Measurements from ENCODE around the gene ANKEF1.
"Not testable (repeated sequence)": the region's sequence is repeated elsewhere in the genome, so short reads cannot be mapped to it uniquely, and the experiment has no call there.

Gene ANKEF1

DNA sequence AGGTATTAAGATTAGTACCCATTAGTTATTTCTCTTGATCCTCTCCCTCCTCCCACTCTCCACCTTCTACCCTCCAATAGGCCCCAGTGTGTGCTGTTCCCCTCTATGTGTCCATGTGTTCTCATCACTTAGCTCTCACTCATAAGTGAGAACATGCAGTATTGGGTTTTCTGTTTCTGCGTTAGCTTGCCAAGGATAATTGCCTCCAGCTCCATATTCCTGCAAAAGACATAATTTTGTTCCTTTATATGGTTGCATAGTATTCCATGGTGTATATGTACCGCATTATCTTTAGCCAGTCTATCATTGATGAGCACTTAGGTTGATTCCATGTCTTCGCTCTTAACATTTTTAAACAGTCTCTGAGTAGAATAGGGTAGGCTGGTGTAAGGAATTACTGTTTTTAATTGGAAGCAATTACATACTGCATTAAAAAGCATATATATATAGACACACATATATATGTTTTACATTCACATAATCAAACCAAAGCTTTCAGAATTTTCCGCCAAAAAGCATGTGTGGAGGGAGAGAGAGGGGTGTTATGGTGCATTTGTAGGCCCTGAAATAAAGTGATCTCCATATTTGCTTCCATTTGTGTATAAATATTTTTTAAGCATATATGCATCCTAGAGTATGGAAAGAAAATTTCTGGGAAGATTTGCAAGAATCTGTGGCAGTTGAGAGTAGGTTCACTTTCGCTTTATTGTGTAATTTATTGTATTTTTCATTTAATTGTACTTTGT, 709 bp upstream of the ANKEF1 start:
- no peak for DNase-seq

DNA sequence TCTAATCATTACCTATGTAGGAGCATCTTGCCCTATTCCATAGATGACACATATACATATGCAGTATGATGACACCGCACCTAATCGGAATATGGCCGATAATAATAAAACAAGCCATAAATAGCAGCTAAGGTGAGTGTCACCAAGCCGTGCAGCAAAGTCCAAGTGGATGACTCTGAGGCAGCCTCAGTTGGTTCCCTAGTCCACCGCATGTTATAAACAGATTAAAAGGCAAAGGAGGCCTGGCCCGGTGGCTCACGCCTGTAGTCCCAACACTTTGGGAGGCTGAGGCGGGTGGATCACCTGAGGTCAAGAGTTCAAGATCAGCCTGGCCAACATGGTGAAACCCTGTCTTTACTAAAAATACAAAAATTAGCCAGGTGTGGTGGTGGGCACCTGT, 1.5 kb downstream of the ANKEF1 start:
- DNase-seq = not testable (repeated sequence)

DNA sequence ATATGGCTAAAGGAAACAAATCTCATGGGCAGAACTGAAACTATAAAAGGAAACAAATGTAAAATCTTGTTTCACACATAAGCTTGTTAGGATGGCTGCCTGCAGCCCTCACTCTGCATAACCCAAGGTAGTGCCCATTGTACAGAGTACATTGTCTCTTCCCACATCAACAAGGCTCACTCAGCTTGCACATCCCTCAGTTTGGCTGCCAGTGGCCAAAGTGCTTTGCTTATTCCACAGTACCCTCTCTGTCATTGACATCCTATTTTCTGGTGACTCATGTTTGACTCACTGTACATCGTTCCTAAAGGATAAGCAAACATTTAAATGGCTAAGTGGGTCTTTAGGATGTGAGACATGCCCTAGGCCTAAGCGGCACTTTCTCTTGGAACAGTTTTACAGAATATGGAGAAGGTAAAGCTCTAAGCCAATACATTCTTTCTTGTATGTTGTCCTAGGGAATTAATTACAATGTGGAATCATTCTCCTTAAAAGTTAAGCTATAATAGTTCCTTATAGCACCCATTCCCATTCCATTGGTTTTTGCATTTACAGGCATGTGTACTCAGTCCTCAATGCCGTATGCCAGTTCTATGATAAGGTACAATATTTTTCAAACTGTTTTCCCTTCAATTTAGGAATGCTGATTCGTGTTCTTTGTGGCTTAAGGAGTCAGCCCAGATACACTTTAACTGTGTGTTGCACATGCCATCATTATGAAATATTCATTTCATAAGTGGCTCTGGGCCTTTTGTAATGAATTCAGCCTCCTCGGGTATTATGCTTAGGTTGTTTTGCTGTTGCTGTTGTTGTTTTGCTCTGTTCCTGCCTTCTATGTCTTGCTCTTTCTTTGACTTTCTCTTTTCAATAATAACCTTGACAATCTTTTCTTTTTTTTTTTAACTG, 5.5 kb downstream of the ANKEF1 start:
- DNase-seq = peak; percentile 21

DNA sequence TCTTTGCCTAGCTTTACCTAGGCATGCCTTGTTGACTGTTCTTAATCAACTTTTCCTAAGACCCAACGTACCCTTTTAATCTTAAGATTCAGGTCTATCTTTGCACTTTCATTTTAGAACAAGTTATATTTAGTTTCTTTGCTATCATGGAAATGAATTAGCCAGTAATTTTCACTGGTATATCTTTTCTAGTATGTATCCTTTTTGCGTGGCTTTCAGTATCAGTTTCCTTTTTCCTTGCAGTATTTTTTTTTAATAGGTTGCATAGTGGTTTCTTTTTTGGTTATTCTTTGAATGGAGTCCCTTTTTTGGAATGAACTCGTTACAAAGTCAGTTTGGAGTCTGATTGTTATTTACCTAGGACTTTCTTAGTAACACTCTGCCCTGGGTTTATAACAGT, 7.3 kb downstream of the ANKEF1 start:
- DNase-seq = no peak

DNA sequence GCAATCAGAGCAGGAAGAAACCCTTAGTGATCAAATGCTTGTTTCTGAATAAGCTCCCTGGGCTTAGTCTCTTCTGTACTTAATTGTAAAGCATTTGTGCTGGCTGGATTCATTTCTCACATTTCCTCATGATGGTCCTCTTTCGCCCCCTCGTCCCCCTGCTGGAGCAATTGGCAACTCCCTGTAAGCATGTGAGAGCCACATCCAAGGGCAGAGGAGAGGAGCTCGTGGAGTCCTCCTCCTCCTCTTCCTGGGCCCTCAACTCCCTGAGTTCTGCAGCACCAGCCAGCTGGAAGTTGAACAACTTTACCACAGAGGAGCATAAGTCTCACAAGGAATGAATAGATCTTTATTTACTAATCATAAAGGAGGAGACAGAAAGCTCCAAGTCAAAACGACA, 12.6 kb downstream of the ANKEF1 start:
- DNase-seq = peak; percentile 19

DNA sequence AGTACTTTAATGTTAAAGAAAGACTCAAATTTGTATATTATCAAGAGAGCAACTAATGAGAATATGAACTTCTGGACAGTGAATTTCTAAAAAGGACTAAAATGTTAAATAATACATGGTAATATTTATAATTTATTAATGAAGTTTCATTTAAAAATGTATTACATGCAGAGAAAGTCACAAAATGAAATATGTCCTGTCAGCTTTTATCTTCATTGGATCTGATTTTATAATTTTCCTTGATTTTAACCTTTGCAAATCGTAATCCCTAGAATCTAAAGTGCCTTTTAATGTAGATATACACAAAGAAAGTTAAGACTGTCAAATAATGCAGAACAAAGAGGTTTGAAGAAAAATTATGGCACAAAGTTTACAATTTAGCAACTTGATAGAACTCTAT, 16.4 kb downstream of the ANKEF1 start:
- no peak for DNase-seq

DNA sequence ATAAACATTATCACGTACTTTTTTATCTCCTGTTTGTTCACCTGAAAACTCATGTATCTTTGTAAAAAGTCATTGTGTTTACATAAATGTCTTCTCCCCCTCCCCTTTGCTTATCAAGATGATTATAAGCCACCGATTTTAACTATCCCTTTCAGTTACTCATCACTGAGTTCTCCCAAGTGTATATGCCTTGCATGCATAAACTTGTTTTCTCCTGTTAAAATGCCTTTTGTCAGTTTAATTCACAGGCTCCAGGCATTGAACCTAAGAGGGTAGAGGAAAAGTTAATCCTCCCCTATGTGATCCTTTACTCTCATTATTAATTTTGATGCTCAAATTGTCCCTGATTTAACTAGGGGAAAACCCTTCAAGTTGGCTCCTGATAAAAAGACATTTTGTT, 24.2 kb downstream of the ANKEF1 start:
- no peak for DNase-seq

DNA sequence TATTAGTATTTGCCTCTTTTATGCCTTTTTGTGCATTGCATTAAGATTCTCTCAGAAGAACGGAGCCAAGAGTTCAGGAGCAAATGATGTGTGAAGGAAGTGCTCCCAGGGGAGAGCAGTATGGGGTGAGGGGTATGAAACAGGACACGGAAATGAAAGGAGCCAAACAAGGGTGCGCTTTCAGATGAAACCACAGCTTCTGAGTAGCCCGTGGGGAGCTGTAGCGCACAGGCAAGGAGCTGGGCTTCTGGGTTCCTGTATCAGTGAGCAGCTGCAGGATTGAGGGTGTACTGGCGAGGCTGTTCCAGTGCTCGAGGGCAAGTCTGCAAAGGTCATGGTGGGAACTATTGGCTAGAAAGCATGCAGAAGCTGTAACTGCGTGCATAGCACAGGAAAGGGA, 25.4 kb downstream of the ANKEF1 start:
- no peak for DNase-seq

DNA sequence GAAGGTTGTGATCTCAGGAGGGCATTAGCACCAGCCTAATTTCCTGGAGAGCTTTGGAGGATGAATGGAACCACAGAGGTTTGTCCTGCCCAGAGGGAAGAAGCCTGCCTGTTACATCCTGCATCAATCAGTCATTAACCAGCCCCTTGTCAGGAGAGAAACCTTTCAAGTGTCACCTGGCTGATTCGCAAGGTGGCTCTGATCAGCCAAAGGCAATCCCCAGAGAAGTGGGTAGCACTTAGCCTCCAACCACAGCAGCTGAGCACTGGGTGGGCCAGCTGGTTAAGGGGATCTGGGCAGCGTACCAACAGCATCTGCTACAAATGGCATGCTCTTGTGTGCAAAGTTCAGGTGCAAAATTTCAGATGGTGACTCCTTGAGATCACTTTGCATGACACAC, 26.9 kb downstream of the ANKEF1 start:
- no peak for DNase-seq

DNA sequence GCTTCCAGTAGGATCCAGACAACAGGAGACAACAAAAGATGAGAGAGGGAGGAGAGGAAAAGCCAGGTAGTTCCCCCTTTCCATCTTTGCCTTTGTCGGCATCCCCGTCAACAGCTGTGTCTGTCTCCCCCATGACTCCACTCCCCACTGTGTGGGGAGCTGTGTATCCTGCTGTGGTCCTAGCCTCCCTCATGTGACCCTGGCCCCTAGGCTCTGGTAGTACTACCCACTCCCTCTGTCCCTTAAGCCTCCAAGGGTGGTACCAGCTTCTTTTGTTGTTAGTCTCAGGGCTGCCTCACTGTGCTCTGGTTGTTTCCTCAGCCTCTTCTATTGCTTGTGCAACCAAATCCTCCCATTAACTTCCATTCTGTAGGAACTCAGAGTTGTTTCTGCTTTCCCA, 28.7 kb downstream of the ANKEF1 start:
- DNase-seq = no peak

DNA sequence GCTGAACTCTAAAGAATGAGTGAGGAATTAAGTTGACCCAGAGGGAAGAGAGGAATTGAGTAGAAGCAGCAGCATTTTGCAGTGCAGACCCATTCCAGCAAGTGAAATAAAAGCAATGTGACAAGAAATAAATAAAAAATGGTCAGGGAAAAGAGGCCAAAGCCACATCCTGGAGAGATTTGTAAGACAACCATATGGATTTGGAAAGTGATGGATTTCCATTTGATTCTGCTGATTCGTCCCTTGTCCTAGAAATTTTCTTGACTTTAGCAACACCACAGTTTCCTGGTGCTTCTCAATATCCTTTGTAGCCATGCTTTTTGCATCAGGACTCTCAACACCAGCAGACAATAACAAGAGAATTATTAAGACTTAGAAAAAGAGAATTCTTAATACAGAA, 29.8 kb downstream of the ANKEF1 start:
- no peak for DNase-seq

DNA sequence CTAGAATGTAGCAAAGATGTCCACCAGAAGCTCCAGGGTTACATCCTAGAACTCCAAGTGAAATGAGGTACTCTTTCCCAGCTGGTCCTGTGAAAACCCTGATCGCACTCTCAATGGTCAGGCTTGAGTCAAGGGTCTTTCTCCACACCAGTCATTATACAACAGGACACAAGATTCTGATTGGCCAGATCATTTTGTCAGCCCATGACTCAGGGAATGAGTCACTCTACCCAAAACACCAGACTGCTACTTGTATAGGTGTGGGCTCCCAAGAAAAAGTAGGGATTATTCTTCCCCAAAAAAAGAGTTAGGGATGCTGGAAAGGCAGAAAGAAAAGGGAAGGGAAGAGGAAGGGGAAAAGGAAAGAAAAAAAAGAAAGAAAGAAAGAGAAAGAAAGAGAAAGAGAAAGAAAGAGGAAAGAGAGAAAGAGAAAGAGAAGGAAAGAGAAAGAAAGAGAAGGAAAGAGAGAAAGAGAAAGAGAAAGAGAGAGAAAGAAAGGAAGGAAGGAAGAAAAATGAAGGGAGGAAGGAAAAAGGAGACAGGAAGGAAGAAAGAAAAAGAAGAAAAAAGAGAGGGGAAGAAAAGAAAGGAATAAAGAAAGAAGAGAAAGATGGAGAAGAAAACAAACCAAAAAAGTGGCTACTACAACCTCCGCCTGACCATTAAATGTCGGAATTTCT, 30.5 kb downstream of the ANKEF1 start:
- no peak for DNase-seq

DNA sequence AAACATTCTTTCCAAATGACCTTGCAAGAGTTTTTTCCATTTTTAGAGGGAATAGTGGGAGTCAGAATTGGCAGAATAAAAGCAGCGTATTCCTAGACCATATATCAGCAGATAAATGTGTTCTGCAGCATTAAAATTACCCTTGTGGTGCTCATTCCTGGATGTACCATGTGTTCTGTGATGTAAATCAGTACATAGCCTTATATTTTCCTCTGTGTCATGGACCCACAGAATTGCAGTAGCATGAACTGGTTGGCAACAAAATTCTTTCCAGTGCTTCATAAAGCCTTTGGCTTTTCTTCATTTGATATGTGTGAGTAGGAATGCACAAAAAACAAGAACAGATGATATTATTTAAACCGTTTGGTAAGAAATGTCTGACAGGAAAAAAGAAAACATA, 32.5 kb downstream of the ANKEF1 start:
- no peak for DNase-seq

DNA sequence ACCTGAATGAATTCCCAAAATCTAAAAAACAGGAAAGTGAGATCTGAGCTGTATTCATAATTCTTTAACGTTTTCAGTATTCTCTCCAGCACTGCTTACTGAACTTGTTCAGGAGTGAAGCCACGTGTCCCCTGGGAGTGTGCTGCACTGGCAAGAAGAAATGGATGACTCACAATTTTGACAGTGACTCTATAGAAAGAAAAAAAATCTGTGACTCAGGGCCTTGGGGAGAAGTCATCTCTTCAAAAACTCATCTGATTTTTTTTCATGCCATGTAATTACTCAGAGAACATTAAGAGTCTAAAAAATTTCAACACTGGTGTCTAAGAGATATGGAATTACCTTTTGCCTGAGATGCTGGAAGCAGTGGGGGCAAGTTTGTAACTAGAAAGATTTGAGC, 39.7 kb downstream of the ANKEF1 start:
- no peak for DNase-seq

DNA sequence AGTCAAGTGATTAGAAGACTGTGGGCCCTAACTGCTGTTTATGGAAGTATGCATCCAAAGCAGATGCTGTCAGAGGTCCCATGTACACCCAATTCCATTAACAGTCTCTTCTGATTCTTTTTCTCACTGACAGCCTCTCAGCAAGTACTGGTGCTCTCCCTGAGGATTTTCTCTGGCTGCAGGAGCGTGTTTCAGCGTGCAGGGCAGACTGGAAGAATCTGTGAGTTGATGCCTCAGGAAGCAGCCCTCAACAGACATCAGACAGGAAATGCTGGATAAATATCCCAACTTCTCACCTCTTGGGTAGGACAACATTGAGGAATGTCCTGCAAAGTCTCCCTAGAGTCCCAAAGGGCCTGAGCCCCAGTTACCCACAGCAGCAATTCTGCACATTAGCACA, 40.8 kb downstream of the ANKEF1 start:
- no peak for DNase-seq

DNA sequence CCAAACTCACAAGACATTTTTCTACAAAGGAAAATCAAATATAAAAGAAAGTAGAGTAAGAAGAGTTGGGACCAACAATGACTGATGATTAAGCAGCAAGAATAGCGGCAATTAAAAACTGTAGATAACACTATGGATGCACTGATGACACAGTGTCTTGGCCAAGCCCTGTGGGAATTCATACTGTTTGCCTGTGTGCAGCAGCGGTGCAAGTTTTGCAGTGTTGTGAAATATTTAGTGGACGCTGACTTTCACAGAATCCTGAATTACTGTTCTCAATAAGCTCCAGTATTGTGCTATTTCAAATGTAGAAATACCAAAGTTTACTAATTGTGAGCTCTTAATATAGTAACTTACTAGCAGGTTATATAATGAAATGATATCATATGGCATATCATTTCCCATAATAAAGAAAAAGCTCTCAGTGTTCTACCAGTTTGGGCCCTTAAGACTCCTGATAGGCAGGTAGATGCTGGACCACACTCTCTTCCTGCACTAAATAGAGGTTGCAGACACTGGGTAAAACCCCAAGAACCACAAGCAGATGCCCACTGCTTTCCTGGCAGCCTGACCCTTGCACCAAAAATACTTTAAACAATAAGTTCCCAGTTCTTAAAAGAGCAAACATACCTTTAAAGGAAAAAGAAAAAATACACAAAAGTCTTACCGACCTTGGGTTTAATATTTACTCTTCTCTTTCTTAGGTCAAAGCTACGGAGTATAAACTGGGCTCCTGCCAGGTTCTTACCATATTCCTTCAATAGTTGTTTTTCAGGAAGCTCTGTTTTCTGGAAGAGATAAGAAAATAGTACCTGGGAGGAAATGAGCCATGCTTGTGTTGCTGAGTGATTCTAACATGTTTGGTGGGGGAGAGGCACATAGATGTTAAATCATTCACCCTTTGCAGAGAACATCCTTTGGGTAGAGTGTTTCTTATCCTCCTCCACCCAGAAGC, 41.6 kb downstream of the ANKEF1 start:
- DNase-seq = no peak

DNA sequence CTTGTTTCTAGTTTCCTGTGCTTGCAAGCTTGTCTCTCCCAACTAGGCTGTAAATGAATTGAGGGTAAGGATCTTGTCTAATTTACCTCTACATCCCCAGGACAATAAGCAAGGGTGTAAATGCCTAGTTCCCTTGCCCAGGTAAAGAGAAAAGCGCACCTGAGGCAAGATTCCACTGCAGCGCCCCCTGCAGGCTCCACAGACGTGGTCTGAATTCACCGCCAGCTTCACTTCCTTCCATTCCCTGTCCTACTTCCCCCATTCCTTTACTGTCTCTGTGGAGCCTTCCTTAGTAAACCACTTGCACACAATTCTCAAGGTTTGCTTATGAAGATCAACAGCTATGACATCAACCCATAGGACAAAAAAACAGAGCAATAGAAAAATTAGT, 42.3 kb downstream of the ANKEF1 start:
- no peak for DNase-seq

DNA sequence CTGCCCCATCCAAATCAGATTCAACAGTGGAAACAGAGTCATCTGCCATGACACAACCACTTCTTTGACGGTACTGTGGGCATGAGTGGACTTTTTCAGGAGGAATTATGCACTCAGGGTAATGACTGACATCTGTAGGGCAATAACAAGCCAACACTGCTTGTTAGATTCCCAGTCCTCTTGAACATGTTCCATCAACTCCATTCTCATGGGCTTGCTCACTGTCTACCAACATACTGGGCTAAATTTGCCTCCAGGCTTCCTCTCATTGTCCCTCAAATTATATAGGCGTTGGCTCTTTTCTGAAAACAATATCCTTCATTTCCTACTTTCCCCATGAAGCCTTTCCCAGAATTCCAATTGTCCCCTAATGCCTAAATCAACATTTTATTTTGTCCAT, 43.1 kb downstream of the ANKEF1 start:
- DNase-seq = no peak

DNA sequence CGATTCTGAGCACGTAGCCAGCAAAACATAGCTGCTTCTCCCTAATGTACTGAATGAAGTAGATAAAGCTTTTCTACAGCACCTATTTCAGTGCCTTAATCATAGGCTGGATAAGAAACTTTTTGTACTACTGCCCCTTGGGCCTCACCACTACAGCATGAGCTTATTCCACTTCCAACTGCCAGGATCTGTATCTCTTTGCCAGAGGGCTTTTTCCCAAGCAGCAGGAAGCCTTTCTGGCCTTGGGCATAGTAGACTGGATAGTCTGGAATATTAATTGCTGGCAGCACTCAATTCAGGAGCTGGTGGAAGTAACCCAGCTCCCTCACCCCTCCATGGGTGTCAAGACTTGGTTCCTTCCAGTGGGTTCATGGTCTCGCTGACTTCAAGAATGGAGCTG, 43.6 kb downstream of the ANKEF1 start:
- DNase-seq = no peak

DNA sequence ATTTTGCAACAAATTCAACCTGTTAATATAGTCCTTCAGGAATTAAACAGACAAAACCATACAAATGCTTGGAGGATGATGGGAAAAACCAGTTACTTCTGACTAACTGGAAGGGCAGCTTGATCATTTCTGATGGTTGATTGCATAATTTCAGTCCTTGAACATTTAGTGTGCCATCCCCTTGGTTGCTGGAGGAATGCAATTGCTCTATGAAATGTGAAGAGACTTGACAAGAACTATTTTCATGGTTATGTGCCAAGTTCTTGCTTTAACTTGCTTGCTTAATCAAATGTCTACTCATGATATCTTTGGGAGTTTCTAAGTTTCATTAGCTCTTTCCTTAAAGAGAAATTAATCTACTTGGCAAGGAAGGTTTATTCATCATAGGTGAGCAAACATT, 45.2 kb downstream of the ANKEF1 start:
- no peak for DNase-seq

DNA sequence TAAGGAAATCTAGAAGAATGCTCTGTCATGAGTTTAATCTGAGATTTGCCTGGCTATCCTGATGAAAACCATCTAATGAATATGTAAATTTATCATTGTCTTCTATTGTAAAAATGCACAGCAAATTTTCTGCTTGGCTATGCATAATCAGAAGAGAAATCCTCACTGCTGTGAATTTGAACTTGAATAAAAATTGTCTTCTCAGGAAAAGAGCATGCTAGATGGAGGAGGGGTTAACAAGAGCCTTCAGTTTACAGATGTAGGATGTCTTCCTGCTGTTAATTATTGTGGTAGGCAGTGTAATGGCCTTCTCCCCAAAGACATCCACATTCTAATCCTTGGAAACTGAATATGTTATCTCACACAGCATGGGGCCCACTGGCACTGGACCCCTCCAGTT, 45.8 kb downstream of the ANKEF1 start:
- no peak for DNase-seq

DNA sequence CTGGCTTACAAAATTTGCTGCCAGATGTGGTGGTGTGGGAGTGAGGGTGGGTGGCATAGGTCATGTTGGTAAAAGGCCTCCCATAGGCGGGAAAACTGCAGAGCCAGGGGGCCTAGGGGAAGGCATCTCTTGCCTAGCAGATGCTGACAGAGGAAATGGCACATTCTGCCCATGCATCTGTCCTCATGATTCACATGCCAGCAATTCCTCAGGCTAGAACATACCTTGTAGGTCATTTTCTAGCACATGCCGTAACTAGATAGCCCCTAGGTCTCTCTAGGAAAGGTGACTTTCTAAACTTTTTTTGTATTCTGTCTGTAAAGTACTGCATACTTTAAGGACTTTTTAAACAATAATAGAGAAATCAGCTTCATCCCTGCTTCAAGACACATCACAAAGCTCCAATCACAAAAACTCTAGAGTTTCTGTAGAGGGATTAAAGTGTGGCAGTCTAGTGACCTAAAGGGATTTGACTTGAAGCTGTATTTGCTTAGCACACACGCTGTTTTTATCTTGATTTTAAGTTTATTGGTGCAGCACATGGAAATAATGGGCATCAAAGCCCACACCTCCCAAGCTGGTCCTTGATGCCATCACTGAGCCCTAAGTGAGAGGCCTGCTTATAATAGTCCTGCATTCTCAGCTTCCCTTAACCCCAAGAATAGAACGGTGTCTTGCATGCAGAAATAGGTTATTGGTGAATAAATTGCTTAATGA, 55.2 kb downstream of the ANKEF1 start:
- no peak for DNase-seq

Data from 8988T (cell line).